OCI-LY7 (cell line): ENCODE measurements around the gene WNT4.

Experiments used
- EZH2phosphoT487 ChIP-seq: fragments of 200-600 bp; sonication (generic); IDR thresholded peaks from 2 replicates; pipeline ENCODE4 v1.6.1; 2018; ENCODE audit warnings: low read depth, borderline replicate concordance, mild to moderate bottlenecking, mixed run types, antibody characterized with exemption, low read length, moderate library complexity, mixed read lengths
- TF ChIP-seq, protein P1 (sequence below): fragments of 200-600 bp; sonication (generic); conservative IDR thresholded peaks from 2 replicates; pipeline ENCODE4 v1.5.1; 2014; ENCODE audit warnings: mild to moderate bottlenecking, antibody characterized with exemption, low read length, moderate library complexity, mixed read lengths

DNA sequence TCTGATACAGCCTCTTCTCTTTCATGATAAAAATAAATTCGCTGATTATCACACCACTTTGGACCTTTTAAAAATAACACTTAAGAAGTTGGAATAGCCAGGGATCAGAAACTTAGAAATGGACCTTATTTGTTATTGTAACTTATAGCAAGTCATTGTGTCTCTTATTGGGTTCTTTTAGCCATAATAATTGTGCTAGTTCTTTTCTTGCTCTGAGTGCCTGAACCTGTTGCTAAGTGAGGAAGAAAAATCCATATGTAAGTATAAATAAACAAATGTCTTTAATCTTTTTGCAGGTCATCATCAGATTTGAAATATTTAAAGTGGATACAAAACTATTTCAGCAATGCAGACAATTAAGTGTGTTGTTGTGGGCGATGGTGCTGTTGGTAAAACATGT, 64.8 kb downstream of the WNT4 start:
- TF ChIP-seq, protein P1, sequence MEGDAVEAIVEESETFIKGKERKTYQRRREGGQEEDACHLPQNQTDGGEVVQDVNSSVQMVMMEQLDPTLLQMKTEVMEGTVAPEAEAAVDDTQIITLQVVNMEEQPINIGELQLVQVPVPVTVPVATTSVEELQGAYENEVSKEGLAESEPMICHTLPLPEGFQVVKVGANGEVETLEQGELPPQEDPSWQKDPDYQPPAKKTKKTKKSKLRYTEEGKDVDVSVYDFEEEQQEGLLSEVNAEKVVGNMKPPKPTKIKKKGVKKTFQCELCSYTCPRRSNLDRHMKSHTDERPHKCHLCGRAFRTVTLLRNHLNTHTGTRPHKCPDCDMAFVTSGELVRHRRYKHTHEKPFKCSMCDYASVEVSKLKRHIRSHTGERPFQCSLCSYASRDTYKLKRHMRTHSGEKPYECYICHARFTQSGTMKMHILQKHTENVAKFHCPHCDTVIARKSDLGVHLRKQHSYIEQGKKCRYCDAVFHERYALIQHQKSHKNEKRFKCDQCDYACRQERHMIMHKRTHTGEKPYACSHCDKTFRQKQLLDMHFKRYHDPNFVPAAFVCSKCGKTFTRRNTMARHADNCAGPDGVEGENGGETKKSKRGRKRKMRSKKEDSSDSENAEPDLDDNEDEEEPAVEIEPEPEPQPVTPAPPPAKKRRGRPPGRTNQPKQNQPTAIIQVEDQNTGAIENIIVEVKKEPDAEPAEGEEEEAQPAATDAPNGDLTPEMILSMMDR = no peak
- TF ChIP-seq EZH2phosphoT487 = no peak
